Spleen (tissue), 11 donors: ENCODE measurements around the gene C19orf85. TPM values are rescaled to one million over a fixed set of nuclear protein-coding genes. Genes with fewer than 3 reads are reported as not detected.

Experiments used
- DNase-seq: peaks from one replicate; pipeline ENCODE4 v3.0.0-alpha.2; 2020
- H3K27ac ChIP-seq, 8 donors: fragments of 200-600 bp; sonication (generic) in 7 of 8; 1 replicate in 4 of 8; 2 replicates in 4 of 8; pipeline versions ENCODE4 v1.5.0 to v1.8.0; 2016 to 2021; ENCODE audit warnings: inconsistent platforms in 4 of 8, mild to moderate bottlenecking in 4 of 8, moderate library complexity in 1 of 8
- H3K27me3 ChIP-seq, 7 donors: fragments of 200-600 bp; sonication (generic) in 6 of 7; replicated peaks in 1 of 7; 1 replicate in 4 of 7; 2 replicates in 3 of 7; pipeline versions ENCODE4 v1.5.0 to v1.8.0; 2016 to 2021; ENCODE audit warnings: inconsistent platforms in 3 of 7, mild to moderate bottlenecking in 1 of 7
- H3K36me3 ChIP-seq, 6 donors: fragments of 200-600 bp; sonication (generic) in 5 of 6; 1 replicate in 4 of 6; 2 replicates in 2 of 6; pipeline versions ENCODE4 v1.5.0 to v1.8.0; 2016 to 2021; ENCODE audit warnings: inconsistent platforms in 2 of 6
- H3K4me1 ChIP-seq, 6 donors: fragments of 200-600 bp; sonication (generic) in 5 of 6; 1 replicate in 3 of 6; 2 replicates in 3 of 6; pipeline versions ENCODE4 v1.5.0 to v1.8.0; 2016 to 2021; ENCODE audit warnings: inconsistent platforms in 3 of 6
- H3K4me3 ChIP-seq, 8 donors: fragments of 200-600 bp; sonication (generic) in 7 of 8; 1 replicate in 4 of 8; 2 replicates in 4 of 8; pipeline versions ENCODE4 v1.5.0 to v1.8.0; 2016 to 2021; ENCODE audit warnings: inconsistent platforms in 4 of 8, mild to moderate bottlenecking in 4 of 8, moderate library complexity in 2 of 8
- H3K9me3 ChIP-seq, 8 donors: fragments of 200-600 bp; sonication (generic) in 7 of 8; 1 replicate in 4 of 8; 2 replicates in 4 of 8; pipeline versions ENCODE4 v1.5.0 to v1.8.0; 2016 to 2021; ENCODE audit warnings: inconsistent platforms in 4 of 8
- CTCF ChIP-seq, 11 experiments: fragments of 200-600 bp in 7 of 11; fragments of 450-650 bp in 4 of 11; sonication (generic) in 4 of 11; IDR thresholded peaks in 8 of 11; conservative IDR thresholded peaks in 3 of 11; 1 replicate in 7 of 11; 2 replicates in 4 of 11; pipeline versions ENCODE4 v1.4.0 to v1.8.0; 2016 to 2021; ENCODE audit warnings: antibody characterized with exemption in 11 of 11, inconsistent platforms in 4 of 11, mild to moderate bottlenecking in 1 of 11
- POLR2A ChIP-seq, 3 donors: fragments of 450-650 bp; IDR thresholded peaks; one replicate each; pipeline ENCODE4 v1.5.1; 2017; ENCODE audit warnings: antibody characterized with exemption in 3 of 3, mild to moderate bottlenecking in 1 of 3
- POLR2AphosphoS5 ChIP-seq, 3 donors: sonication (generic); formaldehyde crosslinking; IDR thresholded peaks; one replicate each; pipeline ENCODE4 v1.5.1; 2017; ENCODE audit warnings: antibody characterized with exemption in 3 of 3
- WGBS, 5 donors: extraction: QIAGEN DNeasy Blood & Tissue Kit in 3 of 5; methylation state at CpG; one replicate each; pipeline versions ENCODE4 v1.1.5 to v1.1.7; 2013 to 2018; 5-methylcytosine and 5-hydroxymethylcytosine counted together
- intact Hi-C: fragments of 100-400 bp; cut with DNase I; formaldehyde crosslinking; loops from one replicate; pipeline ENCODE4 v1.15.0; 2023; ENCODE audit warnings: low total_unique reads
- polyA plus RNA-seq, 3 donors: library from polyadenylated mRNA; stranded (reverse); fragments of 200-250 nt; gene quantifications; one replicate each; pipeline ENCODE4 v1.2.1, GENCODE V29; 2013
- total RNA-seq, 7 donors: library from RNA; depleted of rRNA in 3 of 7; stranded (reverse); fragments of >200 nt in 3 of 7; fragmentation: NEBNext Ultra II Directional in 4 of 7; extraction: Animal tissue kit (Norgen Biotek cat#: 25700) in 4 of 7; gene quantifications; one replicate each; pipeline versions ENCODE4 v1.1.0 to v1.2.1, GENCODE V29; 2016 to 2021
- donor health status: healthy with polysubstance abuse.
- donor health status: DM: no; HTN: no; CAD: no; lungs with moderate emphysema.
- donor health status: DM: no; HTN: no; CAD: no.
- donor health status: Bipolar disorder and iron deficiency.
- donor health status: healthy.
- donor health status: DM: no; HTN: no; CAD: no.
- donor health status: DM: yes; HTN: yes; CAD: no.

The C19orf85 gene
- total and polyA plus RNA-seq, 10 donors = not detected

- peaks cover 8 to 42% (median 29%) of the 10 kb centered on the region in 7 donors for H3K27me3 ChIP-seq
- H3K27ac ChIP-seq = no peak overlapping the region
- peaks cover 10 to 25% (median 20%) of the 10 kb centered on the region in 6 donors for H3K4me1 ChIP-seq
- no peak overlapping the region for H3K4me3 ChIP-seq
- TF ChIP-seq POLR2AphosphoS5 (IDR thresholded peaks at IDR 0.05) (peak in 1 of 3 donors; percentile 6), POLR2A (IDR thresholded peaks at IDR 0.05) (no peak)
- intact Hi-C loops = no loop called here
- no peak for DNase-seq
- no peaks in the 10 kb centered on the region for H3K9me3 ChIP-seq
- H3K36me3 ChIP-seq = peaks cover 0 to 31% (median 9%) of the 10 kb centered on the region in 6 donors
- 92 to 97% (median 95%) methylated on average over 12 of the region's 12 CpGs for WGBS, 5 donors
These were observed 10.9 kb downstream of the C19orf85 start for GRCh38 chr19:55453511-55454260.

GRCh38 chr19:55452749-55453346 is 11.7 kb downstream of the C19orf85 start:
- Histone ChIP-seq H3K9me3 (no peaks in the 10 kb centered on the region), H3K27me3 (peaks cover 8 to 42% (median 29%) of the 10 kb centered on the region in 7 donors), H3K4me1 (peaks cover 10 to 24% (median 20%) of the 10 kb centered on the region in 6 donors), H3K27ac (no peak overlapping the region), H3K4me3 (peak overlapping the region in 1 of 8 donors; percentile 57), H3K36me3 (peaks cover 0 to 31% (median 9%) of the 10 kb centered on the region in 6 donors)
- TF ChIP-seq POLR2AphosphoS5 (IDR thresholded peaks at IDR 0.05) (peak in 2 of 3 donors; percentile 36 to 46), POLR2A (IDR thresholded peaks at IDR 0.05) (no peak)
- intact Hi-C loops = no loop called here
- DNase-seq = no peak
- WGBS, 5 donors = 15 to 29% (median 26%) methylated on average over 27 to 34 of the region's 34 CpGs

GRCh38 chr19:55451965-55452748 is 12.4 kb downstream of the C19orf85 start:
- Histone ChIP-seq H3K36me3 (peaks cover 0 to 31% (median 9%) of the 10 kb centered on the region in 6 donors), H3K4me3 (peak overlapping the region in 5 of 8 donors; percentile 1 to 57 (median 21)), H3K9me3 (no peaks in the 10 kb centered on the region), H3K4me1 (peaks cover 10 to 24% (median 20%) of the 10 kb centered on the region in 6 donors), H3K27ac (no peak overlapping the region), H3K27me3 (peaks cover 8 to 49% (median 29%) of the 10 kb centered on the region in 7 donors)
- no peak for TF ChIP-seq CTCF (IDR thresholded peaks at IDR 0.05 in 8 of 11, conservative IDR thresholded peaks at IDR 0.05 in 3 of 11)
- no peak for TF ChIP-seq POLR2AphosphoS5 (IDR thresholded peaks at IDR 0.05)
- no peak for TF ChIP-seq POLR2A (IDR thresholded peaks at IDR 0.05)
- WGBS, 5 donors = 2 to 7% (median 5%) methylated on average over 43 to 57 of the region's 57 CpGs
- intact Hi-C loops = no loop called here
- DNase-seq = no peak

- Histone ChIP-seq H3K9me3 (no peaks in the 10 kb centered on the region), H3K36me3 (peaks cover 0 to 28% (median 8%) of the 10 kb centered on the region in 6 donors), H3K4me3 (peak overlapping the region in 5 of 8 donors; percentile 1 to 57 (median 21)), H3K27me3 (peaks cover 8 to 57% (median 29%) of the 10 kb centered on the region in 7 donors), H3K4me1 (peaks cover 10 to 24% (median 20%) of the 10 kb centered on the region in 6 donors), H3K27ac (no peak overlapping the region)
- WGBS, 5 donors = 2 to 3% (median 2%) methylated on average over 34 to 80 of the region's 80 CpGs
- no peak for TF ChIP-seq POLR2AphosphoS5 (IDR thresholded peaks at IDR 0.05)
- no peak for TF ChIP-seq POLR2A (IDR thresholded peaks at IDR 0.05)
- TF ChIP-seq CTCF (IDR thresholded peaks at IDR 0.05 in 8 of 11, conservative IDR thresholded peaks at IDR 0.05 in 3 of 11) = no peak
- intact Hi-C loops = no loop called here
- no peak for DNase-seq
These were observed 13.2 kb downstream of the C19orf85 start for GRCh38 chr19:55451163-55451964.
